ENCODE results near the gene REV3L. TPM values are rescaled to one million over a fixed set of nuclear protein-coding genes. Genes with fewer than 3 reads are reported as not detected.

REV3L gene
- total and polyA plus RNA-seq, 2 donors (not counting 1 experiment from before 2014, with no cell fraction given), result 42.9 to 127 TPM

GRCh38 chr6:111382476-111383294 lies 100.3 kb downstream of the REV3L start:
- Histone ChIP-seq H2AFZ (ENCODE audit: low read length) (no peak overlapping the region), H3K27me3 (ENCODE audit: control insufficient read depth, insufficient read depth, low read length) (no peaks in the 10 kb centered on the region), H4K20me1 (ENCODE audit: control insufficient read depth, extremely low read depth, insufficient read depth, low read length) (no peaks in the 10 kb centered on the region), H3K9ac (ENCODE audit: insufficient read depth, low read length) (no peak overlapping the region), H3K4me1 (ENCODE audit: control insufficient read depth, extremely low read depth, insufficient read depth, low read length) (no peaks in the 10 kb centered on the region), H3K4me2 (ENCODE audit: extremely low read depth, insufficient read depth, low read length) (no peak overlapping the region), H3K9me3 (ENCODE audit: control insufficient read depth, insufficient read depth, low read depth, low read length) (no peaks in the 10 kb centered on the region), H3K4me3 (replicated peaks in 1 of 4; ENCODE audit: control extremely low read depth in 1 of 4, insufficient read depth in 1 of 4, low read depth in 3 of 4, low read length in 4 of 4) (no peak overlapping the region), H3K36me3 (ENCODE audit: control insufficient read depth, insufficient read depth, low read length) (peaks cover 8% of the 10 kb centered on the region), H3K27ac (ENCODE audit: insufficient read depth, low read length) (no peak overlapping the region), H3K79me2 (ENCODE audit: control insufficient read depth, insufficient read depth, low read length) (peaks cover 2% of the 10 kb centered on the region)
- TF ChIP-seq EZH2 (IDR thresholded peaks at IDR 0.05; ENCODE audit: low read length, missing control alignments) (no peak), CTCF (conservative IDR thresholded peaks at IDR 0.05 in 1 of 2, IDR thresholded peaks at IDR 0.05 in 1 of 2; ENCODE audit: low read depth in 1 of 2, low read length in 2 of 2) (no peak)
- no peak for DNase-seq (ENCODE audit: low read depth in 2 of 2)

- no peak overlapping the region for H3K9ac ChIP-seq (ENCODE audit: insufficient read depth, low read length)
- no peak overlapping the region for H2AFZ ChIP-seq (ENCODE audit: low read length)
- H3K4me2 ChIP-seq (ENCODE audit: extremely low read depth, insufficient read depth, low read length), result no peak overlapping the region
- H3K36me3 ChIP-seq (ENCODE audit: control insufficient read depth, insufficient read depth, low read length), result peaks cover 10% of the 10 kb centered on the region
- H3K9me3 ChIP-seq (ENCODE audit: control insufficient read depth, insufficient read depth, low read depth, low read length), result no peaks in the 10 kb centered on the region
- no peaks in the 10 kb centered on the region for H3K4me1 ChIP-seq (ENCODE audit: control insufficient read depth, extremely low read depth, insufficient read depth, low read length)
- TF ChIP-seq EZH2 (IDR thresholded peaks at IDR 0.05; ENCODE audit: low read length, missing control alignments), result no peak
- TF ChIP-seq CTCF (conservative IDR thresholded peaks at IDR 0.05 in 1 of 2, IDR thresholded peaks at IDR 0.05 in 1 of 2; ENCODE audit: low read depth in 1 of 2, low read length in 2 of 2), result no peak
- H3K4me3 ChIP-seq (replicated peaks in 1 of 4; ENCODE audit: control extremely low read depth in 1 of 4, insufficient read depth in 1 of 4, low read depth in 3 of 4, low read length in 4 of 4), result no peak overlapping the region
- peaks cover 2% of the 10 kb centered on the region for H3K79me2 ChIP-seq (ENCODE audit: control insufficient read depth, insufficient read depth, low read length)
- H4K20me1 ChIP-seq (ENCODE audit: control insufficient read depth, extremely low read depth, insufficient read depth, low read length), result peaks cover 3% of the 10 kb centered on the region
- DNase-seq (ENCODE audit: low read depth in 2 of 2), result no peak
- no peaks in the 10 kb centered on the region for H3K27me3 ChIP-seq (ENCODE audit: control insufficient read depth, insufficient read depth, low read length)
- no peak overlapping the region for H3K27ac ChIP-seq (ENCODE audit: insufficient read depth, low read length)
Observed at GRCh38 chr6:111381728-111382127, 101.3 kb downstream of the REV3L start.

GRCh38 chr6:111381123-111381522 lies 101.9 kb downstream of the REV3L start:
- no peak overlapping the region for H3K9ac ChIP-seq (ENCODE audit: insufficient read depth, low read length)
- H3K4me1 ChIP-seq (ENCODE audit: control insufficient read depth, extremely low read depth, insufficient read depth, low read length), result no peaks in the 10 kb centered on the region
- peak; percentile 20 to 37 for DNase-seq (ENCODE audit: low read depth in 2 of 2)
- H3K9me3 ChIP-seq (ENCODE audit: control insufficient read depth, insufficient read depth, low read depth, low read length), result no peaks in the 10 kb centered on the region
- H3K27ac ChIP-seq (ENCODE audit: insufficient read depth, low read length), result no peak overlapping the region
- H3K79me2 ChIP-seq (ENCODE audit: control insufficient read depth, insufficient read depth, low read length), result peaks cover 2% of the 10 kb centered on the region
- no peak overlapping the region for H3K4me2 ChIP-seq (ENCODE audit: extremely low read depth, insufficient read depth, low read length)
- H4K20me1 ChIP-seq (ENCODE audit: control insufficient read depth, extremely low read depth, insufficient read depth, low read length), result peaks cover 3% of the 10 kb centered on the region
- H3K36me3 ChIP-seq (ENCODE audit: control insufficient read depth, insufficient read depth, low read length), result peaks cover 10% of the 10 kb centered on the region
- H2AFZ ChIP-seq (ENCODE audit: low read length), result no peak overlapping the region
- no peaks in the 10 kb centered on the region for H3K27me3 ChIP-seq (ENCODE audit: control insufficient read depth, insufficient read depth, low read length)
- TF ChIP-seq CTCF (conservative IDR thresholded peaks at IDR 0.05 in 1 of 2, IDR thresholded peaks at IDR 0.05 in 1 of 2; ENCODE audit: low read depth in 1 of 2, low read length in 2 of 2), result no peak
- no peak for TF ChIP-seq EZH2 (IDR thresholded peaks at IDR 0.05; ENCODE audit: low read length, missing control alignments)
- H3K4me3 ChIP-seq (replicated peaks in 1 of 4; ENCODE audit: control extremely low read depth in 1 of 4, insufficient read depth in 1 of 4, low read depth in 3 of 4, low read length in 4 of 4), result no peak overlapping the region

Measured in fibroblast of lung (primary cell).